ENCODE data around the gene NFATC4. TPM values are rescaled to one million over a fixed set of nuclear protein-coding genes. Genes with fewer than 3 reads are reported as not detected.
A peak's percentile ranks its signal among the peaks of the same experiment; 100 is the strongest.
"Not testable (repeated sequence)": the region's sequence is repeated elsewhere in the genome, so short reads cannot be mapped to it uniquely, and the experiment has no call there.

NFATC4 gene
- total and polyA plus RNA-seq, 3 experiments from 2014 or later = 0.81 to 1.5 TPM; not detected in 1

- Mint-ChIP-seq H3K36me3 (no peaks in the 10 kb centered on the region), H3K27ac (no peak overlapping the region), H3K9me3 (no peaks in the 10 kb centered on the region), H3K27me3 (peaks cover 7 to 27% of the 10 kb centered on the region in 2 donors), H3K4me1 (no peaks in the 10 kb centered on the region), H3K4me3 (no peak overlapping the region)
- H3K4me1 ChIP-seq (ENCODE audit: insufficient read depth, low read length) = no peaks in the 10 kb centered on the region
- no peaks in the 10 kb centered on the region for H3K9me3 ChIP-seq (ENCODE audit: low read length)
- no peak for DNase-seq
- POLR2A ChIA-PET = no interaction called here
- H3K27ac ChIP-seq (ENCODE audit: low read depth, low read length) = no peak overlapping the region
- H3K27me3 ChIP-seq (ENCODE audit: insufficient read depth, low read length, poor library complexity, severe bottlenecking) = peaks cover 3% of the 10 kb centered on the region
- no peak overlapping the region for H3K4me3 ChIP-seq (ENCODE audit: low read length)
- no peaks in the 10 kb centered on the region for H3K36me3 ChIP-seq (ENCODE audit: insufficient read depth, low read length)
- CTCF ChIA-PET = no interaction called here
Measured at GRCh38 chr14:24385524-24385923, 17.5 kb downstream of the NFATC4 start.

DNA sequence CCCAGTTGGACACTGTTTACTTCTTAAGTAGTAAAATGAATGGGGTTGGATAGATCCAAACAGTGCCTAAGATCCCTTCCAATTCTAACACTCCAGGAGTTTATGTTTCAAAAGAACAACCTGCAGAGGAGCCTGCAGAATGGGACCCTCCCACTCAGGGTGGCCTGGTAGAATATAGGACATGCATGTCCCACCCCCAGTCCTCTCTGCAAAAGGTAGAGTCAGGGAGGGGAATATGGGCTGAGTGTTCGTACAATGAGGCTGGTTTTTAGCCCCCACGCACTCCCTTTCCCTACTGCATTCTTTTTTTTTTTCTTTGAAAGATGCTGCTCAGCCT lies 19.0 kb downstream of the NFATC4 start:
- H3K4me1 ChIP-seq (ENCODE audit: insufficient read depth, low read length) = no peaks in the 10 kb centered on the region
- Mint-ChIP-seq H3K27ac (no peak overlapping the region), H3K36me3 (no peaks in the 10 kb centered on the region), H3K4me1 (no peaks in the 10 kb centered on the region), H3K27me3 (peaks cover 15 to 38% of the 10 kb centered on the region in 2 donors), H3K9me3 (no peaks in the 10 kb centered on the region), H3K4me3 (no peak overlapping the region)
- CTCF ChIA-PET = no interaction called here
- POLR2A ChIA-PET = no interaction called here
- no peaks in the 10 kb centered on the region for H3K9me3 ChIP-seq (ENCODE audit: low read length)
- no peak overlapping the region for H3K4me3 ChIP-seq (ENCODE audit: low read length)
- H3K27ac ChIP-seq (ENCODE audit: low read depth, low read length) = no peak overlapping the region
- no peak for DNase-seq
- peaks cover 3% of the 10 kb centered on the region for H3K27me3 ChIP-seq (ENCODE audit: insufficient read depth, low read length, poor library complexity, severe bottlenecking)
- H3K36me3 ChIP-seq (ENCODE audit: insufficient read depth, low read length) = no peaks in the 10 kb centered on the region

DNA sequence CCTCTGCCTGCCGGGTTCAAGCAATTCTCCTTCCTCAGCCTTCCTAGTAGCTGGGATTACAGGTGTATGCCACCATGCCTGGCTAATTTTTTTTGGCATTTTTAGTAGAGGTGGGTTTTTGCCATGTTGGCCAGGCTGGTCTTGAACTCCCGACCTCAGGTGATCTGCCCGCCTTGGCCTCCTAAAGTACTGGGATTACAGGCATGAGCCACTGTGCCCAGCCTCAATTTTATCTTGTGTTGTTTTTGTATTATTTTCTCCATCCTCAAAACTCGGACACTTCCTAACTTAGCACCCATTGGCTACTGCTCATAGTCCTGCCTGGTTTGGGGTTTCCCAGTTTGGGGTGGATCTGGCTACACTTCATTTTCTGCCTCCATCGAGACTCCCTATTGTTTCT lies 19.6 kb downstream of the NFATC4 start:
- H3K27me3 ChIP-seq (ENCODE audit: insufficient read depth, low read length, poor library complexity, severe bottlenecking); H3K4me3 ChIP-seq (ENCODE audit: low read length); CTCF ChIA-PET; H3K4me1 Mint-ChIP-seq; DNase-seq; H3K36me3 Mint-ChIP-seq; H3K27ac ChIP-seq (ENCODE audit: low read depth, low read length); H3K4me1 ChIP-seq (ENCODE audit: insufficient read depth, low read length); H3K9me3 ChIP-seq (ENCODE audit: low read length); H3K9me3 Mint-ChIP-seq; POLR2A ChIA-PET; H3K36me3 ChIP-seq (ENCODE audit: insufficient read depth, low read length); H3K27ac Mint-ChIP-seq; H3K4me3 Mint-ChIP-seq: not testable (repeated sequence)
- H3K27me3 Mint-ChIP-seq = peaks cover 15 to 41% of the 10 kb centered on the region in 2 donors

DNA sequence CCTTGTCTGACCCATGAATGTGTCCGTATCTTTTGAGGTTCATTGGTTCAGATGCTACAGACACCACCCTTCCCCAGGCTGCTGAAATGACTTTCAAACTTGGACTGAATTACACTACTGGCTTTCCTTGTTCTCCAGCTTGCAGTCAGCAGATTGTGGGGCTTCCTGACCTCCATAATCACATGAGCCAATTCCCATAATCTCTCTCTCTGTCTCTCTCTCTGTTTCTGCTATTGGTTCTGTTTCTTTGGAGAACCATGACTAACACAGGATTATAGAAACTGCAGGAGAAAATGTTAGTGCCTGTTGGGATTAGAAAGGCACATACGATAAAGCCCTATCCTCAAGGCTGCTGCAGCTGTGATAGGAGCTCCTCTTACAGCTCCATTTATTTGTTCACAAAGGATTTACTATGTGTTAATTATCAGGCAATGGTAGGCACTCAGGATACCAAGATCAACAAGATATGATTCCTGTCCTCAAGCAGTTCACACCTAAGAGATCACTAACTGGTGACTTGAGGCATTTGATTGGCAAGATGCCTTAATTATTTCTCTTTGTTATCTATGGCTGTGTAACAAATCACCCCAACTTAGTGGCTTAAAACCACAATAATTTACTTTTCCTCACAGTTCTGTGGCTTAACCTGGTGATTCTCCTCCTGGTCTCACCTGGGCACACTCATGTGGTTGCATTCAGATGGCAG lies 20.6 kb downstream of the NFATC4 start:
- Mint-ChIP-seq H3K4me3 (no peak overlapping the region), H3K27ac (peak overlapping the region in 1 of 8 donors; percentile 16), H3K36me3 (no peaks in the 10 kb centered on the region), H3K27me3 (peaks cover 15 to 39% of the 10 kb centered on the region in 2 donors), H3K4me1 (no peaks in the 10 kb centered on the region), H3K9me3 (no peaks in the 10 kb centered on the region)
- peaks cover 3% of the 10 kb centered on the region for H3K27me3 ChIP-seq (ENCODE audit: insufficient read depth, low read length, poor library complexity, severe bottlenecking)
- H3K27ac ChIP-seq (ENCODE audit: low read depth, low read length) = no peak overlapping the region
- H3K9me3 ChIP-seq (ENCODE audit: low read length) = no peaks in the 10 kb centered on the region
- H3K4me3 ChIP-seq (ENCODE audit: low read length) = no peak overlapping the region
- H3K36me3 ChIP-seq (ENCODE audit: insufficient read depth, low read length) = no peaks in the 10 kb centered on the region
- DNase-seq = no peak
- POLR2A ChIA-PET = no interaction called here
- no peaks in the 10 kb centered on the region for H3K4me1 ChIP-seq (ENCODE audit: insufficient read depth, low read length)
- CTCF ChIA-PET = interaction anchor here (1.6 kb wide), 1 partner anchor 9 kb away, joined by 4 read pairs; no protein-coding TSS in a partner anchor

- Histone ChIP-seq H3K27me3 (ENCODE audit: insufficient read depth, low read length, poor library complexity, severe bottlenecking) (peaks cover 3% of the 10 kb centered on the region), H3K4me3 (ENCODE audit: low read length) (no peak overlapping the region), H3K27ac (ENCODE audit: low read depth, low read length) (no peak overlapping the region), H3K9me3 (ENCODE audit: low read length) (no peaks in the 10 kb centered on the region), H3K36me3 (ENCODE audit: insufficient read depth, low read length) (no peaks in the 10 kb centered on the region), H3K4me1 (ENCODE audit: insufficient read depth, low read length) (no peaks in the 10 kb centered on the region)
- ChIA-PET CTCF (interaction anchor here (1.6 kb wide), 1 partner anchor 9 kb away, joined by 4 read pairs; no protein-coding TSS in a partner anchor), POLR2A (no interaction called here)
- Mint-ChIP-seq H3K9me3 (no peaks in the 10 kb centered on the region), H3K27me3 (peaks cover 15 to 35% of the 10 kb centered on the region in 2 donors), H3K4me3 (no peak overlapping the region), H3K36me3 (no peaks in the 10 kb centered on the region), H3K27ac (no peak overlapping the region), H3K4me1 (no peaks in the 10 kb centered on the region)
- DNase-seq = no peak
Measured at GRCh38 chr14:24389226-24389848, 21.4 kb downstream of the NFATC4 start.

DNA sequence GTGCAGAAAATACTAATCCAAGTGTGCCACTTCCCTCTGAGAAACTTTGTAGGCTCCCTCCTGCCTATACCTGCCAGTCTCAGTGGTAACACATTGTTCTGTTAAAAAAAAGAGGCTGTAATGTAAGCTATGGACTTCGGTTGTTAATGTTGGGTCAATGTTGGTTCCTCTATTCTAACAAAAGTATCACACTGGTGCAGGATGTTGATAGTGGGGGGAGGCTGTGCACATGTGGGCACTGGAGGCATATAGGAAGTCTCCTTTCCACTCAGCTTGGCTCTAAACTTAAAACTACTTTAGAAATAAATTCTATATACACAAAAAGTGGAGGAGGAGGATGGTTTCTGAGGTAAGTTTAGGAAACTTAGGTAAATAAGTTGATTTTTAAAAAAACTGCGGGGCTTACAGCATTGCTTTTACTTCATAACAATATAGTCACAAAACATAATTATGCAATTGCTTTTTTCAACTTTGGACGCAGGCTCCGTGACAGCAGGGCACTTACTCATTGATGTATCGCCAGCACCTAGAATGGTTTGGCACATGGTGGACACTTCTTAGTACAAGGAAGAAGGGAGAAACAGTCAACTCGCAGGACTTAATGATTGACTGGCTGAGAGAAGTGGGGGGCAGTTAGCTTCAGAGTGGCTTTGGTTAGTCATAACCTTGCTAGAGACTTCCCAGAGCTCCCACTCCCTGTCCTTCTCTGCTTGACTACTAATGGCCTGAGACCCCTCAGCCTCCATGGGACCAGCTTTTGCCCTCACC lies 22.9 kb downstream of the NFATC4 start:
- Histone ChIP-seq H3K36me3 (ENCODE audit: insufficient read depth, low read length) (no peaks in the 10 kb centered on the region), H3K4me3 (ENCODE audit: low read length) (no peak overlapping the region), H3K27me3 (ENCODE audit: insufficient read depth, low read length, poor library complexity, severe bottlenecking) (peaks cover 3% of the 10 kb centered on the region), H3K27ac (ENCODE audit: low read depth, low read length) (no peak overlapping the region), H3K9me3 (ENCODE audit: low read length) (no peaks in the 10 kb centered on the region), H3K4me1 (ENCODE audit: insufficient read depth, low read length) (no peaks in the 10 kb centered on the region)
- CTCF ChIA-PET = no interaction called here
- peaks cover 12 to 35% of the 10 kb centered on the region in 2 donors for H3K27me3 Mint-ChIP-seq
- POLR2A ChIA-PET = no interaction called here
- H3K4me1 Mint-ChIP-seq = no peaks in the 10 kb centered on the region
- H3K36me3 Mint-ChIP-seq = no peaks in the 10 kb centered on the region
- no peak overlapping the region for H3K27ac Mint-ChIP-seq
- H3K9me3 Mint-ChIP-seq = no peaks in the 10 kb centered on the region
- DNase-seq = no peak
- H3K4me3 Mint-ChIP-seq = no peak overlapping the region

DNA sequence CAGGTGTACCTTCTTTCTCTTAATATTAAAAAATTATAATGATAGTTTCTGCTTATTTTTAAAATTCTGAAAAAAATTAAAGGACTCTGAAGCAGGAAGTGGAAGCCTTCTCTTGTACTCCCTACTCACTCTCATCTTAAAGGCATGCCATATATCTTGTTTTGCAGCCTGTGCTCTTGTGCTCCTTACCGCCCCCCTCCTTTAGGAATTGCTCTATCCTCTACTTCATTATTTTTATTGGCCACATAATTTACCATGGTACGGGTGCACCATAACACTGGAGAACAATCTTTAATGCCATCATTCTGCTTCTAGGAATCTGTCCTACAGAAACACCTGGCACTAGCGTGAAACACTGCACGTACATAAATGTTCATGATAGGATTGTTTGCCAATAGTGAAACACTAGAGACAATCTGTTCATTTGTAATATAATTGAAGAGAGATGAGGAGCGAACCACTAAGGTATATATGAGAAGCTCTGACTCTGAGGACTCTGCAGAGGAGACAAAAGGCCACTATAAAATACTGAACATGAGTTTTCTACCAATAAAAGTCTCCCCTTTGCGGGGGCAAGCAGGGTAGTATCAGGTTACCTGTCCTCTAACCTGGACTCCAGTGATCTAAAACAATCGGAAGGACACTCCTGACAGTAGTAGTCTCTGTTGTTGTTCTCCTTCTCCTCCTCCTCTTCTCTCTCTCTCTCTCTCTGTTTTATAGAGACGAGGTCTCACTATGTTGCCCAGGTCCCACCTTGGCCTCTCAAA lies 24.5 kb downstream of the NFATC4 start:
- Mint-ChIP-seq H3K9me3 (no peaks in the 10 kb centered on the region), H3K36me3 (no peaks in the 10 kb centered on the region), H3K4me3 (no peak overlapping the region), H3K27ac (no peak overlapping the region), H3K4me1 (no peaks in the 10 kb centered on the region), H3K27me3 (peaks cover 11 to 30% of the 10 kb centered on the region in 2 donors)
- Histone ChIP-seq H3K9me3 (ENCODE audit: low read length) (no peaks in the 10 kb centered on the region), H3K27ac (ENCODE audit: low read depth, low read length) (no peak overlapping the region), H3K36me3 (ENCODE audit: insufficient read depth, low read length) (no peaks in the 10 kb centered on the region), H3K27me3 (ENCODE audit: insufficient read depth, low read length, poor library complexity, severe bottlenecking) (no peaks in the 10 kb centered on the region), H3K4me1 (ENCODE audit: insufficient read depth, low read length) (no peaks in the 10 kb centered on the region), H3K4me3 (ENCODE audit: low read length) (no peak overlapping the region)
- ChIA-PET POLR2A (no interaction called here), CTCF (interaction anchor here (1.0 kb wide), 1 partner anchor 27 kb away, joined by 3 read pairs; no protein-coding TSS in a partner anchor)
- DNase-seq = no peak

GRCh38 chr14:24394275-24394674 lies 26.3 kb downstream of the NFATC4 start:
- Histone ChIP-seq H3K9me3 (ENCODE audit: low read length) (no peaks in the 10 kb centered on the region), H3K27me3 (ENCODE audit: insufficient read depth, low read length, poor library complexity, severe bottlenecking) (peaks cover under 1% of the 10 kb centered on the region), H3K36me3 (ENCODE audit: insufficient read depth, low read length) (no peaks in the 10 kb centered on the region), H3K27ac (ENCODE audit: low read depth, low read length) (no peak overlapping the region), H3K4me1 (ENCODE audit: insufficient read depth, low read length) (peaks cover 2% of the 10 kb centered on the region), H3K4me3 (ENCODE audit: low read length) (no peak overlapping the region)
- no peaks in the 10 kb centered on the region for H3K9me3 Mint-ChIP-seq
- ChIA-PET POLR2A (no interaction called here), CTCF (no interaction called here)
- H3K27ac Mint-ChIP-seq = no peak overlapping the region
- H3K27me3 Mint-ChIP-seq = peaks cover 9 to 23% of the 10 kb centered on the region in 2 donors
- H3K4me3 Mint-ChIP-seq = no peak overlapping the region
- peaks cover under 1 to 3% (median 1%) of the 10 kb centered on the region in 3 donors for H3K4me1 Mint-ChIP-seq
- DNase-seq = no peak
- no peaks in the 10 kb centered on the region for H3K36me3 Mint-ChIP-seq

Data from CD8-positive, alpha-beta memory T cell (primary cell).